Hepatocyte (in vitro differentiated cells): ENCODE data around the gene ALX4. TPM values are rescaled to one million over a fixed set of nuclear protein-coding genes. Genes with fewer than 3 reads are reported as not detected.

Experiments
- DNase-seq: peaks from one replicate; pipeline ENCODE4 v3.0.0-alpha.2; 2016; ENCODE audit warnings: low spot score
- H2AFZ ChIP-seq: fragments of 200-600 bp; sonication (generic); 2 replicates; pipeline ENCODE4 v1.6.0; 2016; ENCODE audit warnings: antibody characterized with exemption, mild to moderate bottlenecking
- H3K27ac ChIP-seq: fragments of 200-600 bp; sonication (generic); 2 replicates; pipeline ENCODE4 v1.5.1; 2016; ENCODE audit warnings: mild to moderate bottlenecking
- H3K27me3 ChIP-seq: fragments of 200-600 bp; sonication (generic); 2 replicates; pipeline ENCODE4 v1.6.1; 2016
- H3K36me3 ChIP-seq: fragments of 200-600 bp; sonication (generic); replicated peaks from 2 replicates; pipeline ENCODE4 v1.5.1; 2016; ENCODE audit warnings: low read depth; ENCODE audit not compliant: insufficient read depth
- H3K4me1 ChIP-seq: fragments of 200-600 bp; sonication (generic); 2 replicates; pipeline ENCODE4 v1.5.1; 2016; ENCODE audit warnings: mild to moderate bottlenecking, moderate library complexity; ENCODE audit not compliant: insufficient read depth
- H3K4me2 ChIP-seq: fragments of 200-600 bp; sonication (generic); 2 replicates; pipeline ENCODE4 v1.6.0; 2016
- H3K4me3 ChIP-seq: fragments of 200-600 bp; sonication (generic); 2 replicates; pipeline ENCODE4 v1.5.1; 2016; ENCODE audit warnings: mild to moderate bottlenecking
- H3K79me2 ChIP-seq: fragments of 200-600 bp; sonication (generic); 2 replicates; pipeline ENCODE4 v1.6.0; 2017; ENCODE audit warnings: mild to moderate bottlenecking
- H3K9me2 ChIP-seq: fragments of 200-600 bp; sonication (generic); replicated peaks from 2 replicates; pipeline ENCODE4 v1.6.0; 2017; ENCODE audit warnings: mild to moderate bottlenecking; ENCODE audit not compliant: insufficient read depth
- H3K9me3 ChIP-seq: fragments of 200-600 bp; sonication (generic); 2 replicates; pipeline ENCODE4 v1.5.1; 2016; ENCODE audit warnings: low read depth, mild to moderate bottlenecking
- H4K20me1 ChIP-seq: fragments of 200-600 bp; sonication (generic); 2 replicates; pipeline ENCODE4 v1.6.0; 2016; ENCODE audit warnings: mild to moderate bottlenecking; ENCODE audit not compliant: insufficient read depth, poor library complexity, severe bottlenecking
- CTCF ChIP-seq: fragments of 200-600 bp; sonication (generic); IDR thresholded peaks from 2 replicates; pipeline ENCODE4 v1.5.1; 2016; ENCODE audit warnings: antibody characterized with exemption, mild to moderate bottlenecking; ENCODE audit not compliant: poor library complexity
- EZH2 ChIP-seq: fragments of 200-600 bp; sonication (generic); IDR thresholded peaks from 2 replicates; pipeline ENCODE4 v1.6.1; 2016; ENCODE audit warnings: antibody characterized with exemption, mild to moderate bottlenecking, borderline replicate concordance
- EZH2phosphoT487 ChIP-seq: fragments of 200-600 bp; sonication (generic); IDR thresholded peaks from one replicate; pipeline ENCODE4 v1.6.1; 2018; ENCODE audit warnings: antibody characterized with exemption, mild to moderate bottlenecking, low read depth, moderate library complexity; ENCODE audit not compliant: unreplicated experiment, severe bottlenecking
- WGBS: methylation state at CpG from one replicate; pipeline ENCODE4 v1.1.6; 2016; ENCODE audit warnings: low lambda C conversion rate; ENCODE audit errors: missing lambda C conversion rate; 5-methylcytosine and 5-hydroxymethylcytosine counted together
- polyA plus RNA-seq: library from polyadenylated mRNA; unstranded; fragments of >200 nt; fragmentation: Nextera tagmentation; extraction: Ambion mirVana; gene quantifications from 2 replicates; pipeline ENCODE4 v1.2.1, GENCODE V29; 2016
- total RNA-seq: library from RNA; depleted of rRNA; stranded (reverse); fragments of >200 nt; gene quantifications from 2 replicates; pipeline ENCODE4 v1.2.3, GENCODE V29; 2014

Gene ALX4
- total and polyA plus RNA-seq, 2 experiments from 2014 or later, result 1.3 to 3.8 TPM

- TF ChIP-seq CTCF, result no peak
- TF ChIP-seq EZH2phosphoT487, result no peak
- TF ChIP-seq EZH2, result no peak
- no peaks in the 10 kb centered on the region for H3K9me2 ChIP-seq
- no peaks in the 10 kb centered on the region for H3K9me3 ChIP-seq
- H3K27ac ChIP-seq, result peak overlapping the region; percentile 73
- H3K27me3 ChIP-seq, result peaks cover 72% of the 10 kb centered on the region
- no peak for DNase-seq
- no peaks in the 10 kb centered on the region for H3K36me3 ChIP-seq
- H3K4me2 ChIP-seq, result no peak overlapping the region
- H3K4me3 ChIP-seq, result no peak overlapping the region
- no peaks in the 10 kb centered on the region for H3K79me2 ChIP-seq
- peaks cover 12% of the 10 kb centered on the region for H3K4me1 ChIP-seq
- H2AFZ ChIP-seq, result no peak overlapping the region
- H4K20me1 ChIP-seq, result no peaks in the 10 kb centered on the region
- 43% methylated on average over 1 of the region's 1 CpG for WGBS
Observed at GRCh38 chr11:44324222-44324621, 14.3 kb upstream of the ALX4 start.

GRCh38 chr11:44322243-44322642 is 12.3 kb upstream of the ALX4 start:
- no peak overlapping the region for H3K27ac ChIP-seq
- TF ChIP-seq EZH2phosphoT487, result no peak
- TF ChIP-seq EZH2, result no peak
- no peak for TF ChIP-seq CTCF
- H2AFZ ChIP-seq, result no peak overlapping the region
- no peaks in the 10 kb centered on the region for H3K36me3 ChIP-seq
- WGBS, result 44% methylated on average over 6 of the region's 6 CpGs
- H3K27me3 ChIP-seq, result peaks cover 79% of the 10 kb centered on the region
- no peak for DNase-seq
- H3K79me2 ChIP-seq, result no peaks in the 10 kb centered on the region
- H3K9me2 ChIP-seq, result no peaks in the 10 kb centered on the region
- peaks cover 12% of the 10 kb centered on the region for H3K4me1 ChIP-seq
- no peak overlapping the region for H3K4me3 ChIP-seq
- no peak overlapping the region for H3K4me2 ChIP-seq
- no peaks in the 10 kb centered on the region for H4K20me1 ChIP-seq
- no peaks in the 10 kb centered on the region for H3K9me3 ChIP-seq

- WGBS, result 32% methylated on average over 4 of the region's 4 CpGs
- Histone ChIP-seq H3K27me3 (peaks cover 86% of the 10 kb centered on the region), H3K36me3 (no peaks in the 10 kb centered on the region)
Observed at GRCh38 chr11:44321059-44321458, 11.1 kb upstream of the ALX4 start.

More at GRCh38 chr11:44321059-44321458, 11.1 kb upstream of the ALX4 start:
- Histone ChIP-seq H3K9me3 (no peaks in the 10 kb centered on the region), H3K4me3 (no peak overlapping the region), H3K4me2 (no peak overlapping the region), H3K27ac (no peak overlapping the region), H3K4me1 (peaks cover 24% of the 10 kb centered on the region), H4K20me1 (no peaks in the 10 kb centered on the region), H3K9me2 (no peaks in the 10 kb centered on the region), H2AFZ (no peak overlapping the region), H3K79me2 (no peaks in the 10 kb centered on the region)
- DNase-seq, result no peak
- TF ChIP-seq EZH2, result peak; percentile 54
- no peak for TF ChIP-seq CTCF
